CD14-positive monocyte (primary cell): ENCODE results near the gene VSTM2B. TPM values are rescaled to one million over a fixed set of nuclear protein-coding genes. Genes with fewer than 3 reads are reported as not detected.

ENCODE experiments used
- DNase-seq, 3 donors: peaks; one replicate each; pipeline ENCODE4 v3.0.0-alpha.2; 2011 to 2022
- H2AFZ ChIP-seq: 2 replicates; pipeline ENCODE4 v1.6.0; 2012; ENCODE audit warnings: mild to moderate bottlenecking, low read depth, low read length, inconsistent platforms; ENCODE audit not compliant: insufficient read depth, poor library complexity, severe bottlenecking
- H3K27ac ChIP-seq, 2 donors: 1 replicate in 1 of 2; 2 replicates in 1 of 2; pipeline ENCODE4 v1.5.1; 2012 to 2013; ENCODE audit warnings: low read length in 2 of 2, control low read depth in 1 of 2, inconsistent platforms in 1 of 2, low read depth in 1 of 2, mild to moderate bottlenecking in 1 of 2
- H3K27me3 ChIP-seq, 2 donors: one replicate each; pipeline versions ENCODE4 v1.6.0 to v1.6.1; 2011 to 2013; ENCODE audit warnings: low read length in 2 of 2; ENCODE audit not compliant: control insufficient read depth in 2 of 2, insufficient read depth in 2 of 2
- H3K36me3 ChIP-seq, 2 donors: replicated peaks in 1 of 2; 1 replicate in 1 of 2; 2 replicates in 1 of 2; pipeline versions ENCODE4 v1.5.1 to v1.6.1; 2012 to 2013; ENCODE audit warnings: low read length in 2 of 2, control low read depth in 1 of 2, inconsistent platforms in 1 of 2, mild to moderate bottlenecking in 1 of 2; ENCODE audit not compliant: insufficient read depth in 2 of 2, control insufficient read depth in 1 of 2
- H3K4me1 ChIP-seq, 2 donors: 1 replicate in 1 of 2; 2 replicates in 1 of 2; pipeline versions ENCODE4 v1.5.1 to v1.6.1; 2012 to 2013; ENCODE audit warnings: low read length in 2 of 2, control low read depth in 1 of 2, inconsistent platforms in 1 of 2, mild to moderate bottlenecking in 1 of 2, moderate library complexity in 1 of 2; ENCODE audit not compliant: insufficient read depth in 2 of 2, control insufficient read depth in 1 of 2
- H3K4me2 ChIP-seq: replicated peaks from 2 replicates; pipeline ENCODE3; 2012; ENCODE audit warnings: low read length, moderate library complexity, mild to moderate bottlenecking; ENCODE audit not compliant: poor library complexity, severe bottlenecking; ENCODE audit errors: extremely low read depth
- H3K4me3 ChIP-seq, 3 experiments: fragments of 200-600 bp in 1 of 3; sonication (generic) in 1 of 3; replicated peaks in 1 of 3; 1 replicate in 2 of 3; 2 replicates in 1 of 3; pipeline ENCODE4 v1.5.1; 2011 to 2013; ENCODE audit warnings: low read length in 3 of 3, mild to moderate bottlenecking in 3 of 3, control low read depth in 2 of 3, low read depth in 2 of 3, inconsistent platforms in 1 of 3, moderate library complexity in 1 of 3
- H3K79me2 ChIP-seq: 2 replicates; pipeline ENCODE4 v1.6.0; 2012; ENCODE audit warnings: mild to moderate bottlenecking, control low read depth, inconsistent platforms, low read length, moderate library complexity; ENCODE audit not compliant: insufficient read depth
- H3K9ac ChIP-seq: 2 replicates; pipeline ENCODE4 v1.6.0; 2017; ENCODE audit warnings: low read length, mild to moderate bottlenecking; ENCODE audit not compliant: insufficient read depth, poor library complexity, severe bottlenecking
- H3K9me3 ChIP-seq, 2 donors: replicated peaks in 1 of 2; 1 replicate in 1 of 2; 2 replicates in 1 of 2; pipeline versions ENCODE4 v1.5.1 to v1.6.1; 2012 to 2013; ENCODE audit warnings: low read length in 2 of 2, control low read depth in 1 of 2; ENCODE audit not compliant: control insufficient read depth in 1 of 2, insufficient read depth in 1 of 2
- H4K20me1 ChIP-seq: 2 replicates; pipeline ENCODE4 v1.6.0; 2012; ENCODE audit warnings: mild to moderate bottlenecking, low read length, control low read depth, moderate library complexity; ENCODE audit not compliant: insufficient read depth
- H3K27ac Mint-ChIP-seq, 7 donors: one replicate each; pipeline ENCODE4 v1.8.0; 2020; ENCODE audit warnings: mild to moderate bottlenecking in 7 of 7, mixed read lengths in 7 of 7, moderate library complexity in 6 of 7, inconsistent platforms in 2 of 7
- H3K27me3 Mint-ChIP-seq, 3 donors: one replicate each; pipeline ENCODE4 v1.8.0; 2021 to 2022; ENCODE audit warnings: low read depth in 3 of 3, mild to moderate bottlenecking in 3 of 3, mixed read lengths in 3 of 3, moderate library complexity in 3 of 3, inconsistent platforms in 1 of 3
- H3K36me3 Mint-ChIP-seq, 2 donors: one replicate each; pipeline ENCODE4 v1.8.0; 2020; ENCODE audit warnings: mixed read lengths in 2 of 2, inconsistent platforms in 1 of 2, mild to moderate bottlenecking in 1 of 2
- H3K4me1 Mint-ChIP-seq: one replicate; pipeline ENCODE4 v1.8.0; 2020; ENCODE audit warnings: mild to moderate bottlenecking, mixed read lengths
- H3K4me3 Mint-ChIP-seq, 2 donors: one replicate each; pipeline ENCODE4 v1.8.0; 2020; ENCODE audit warnings: mild to moderate bottlenecking in 2 of 2, mixed read lengths in 2 of 2, moderate library complexity in 1 of 2
- H3K9me3 Mint-ChIP-seq, 7 donors: one replicate each; pipeline ENCODE4 v1.8.0; 2020 to 2022; ENCODE audit warnings: mixed read lengths in 7 of 7, mild to moderate bottlenecking in 6 of 7, moderate library complexity in 6 of 7, inconsistent platforms in 2 of 7
- CTCF ChIP-seq: fragments of 200-600 bp; IDR thresholded peaks from one replicate; pipeline ENCODE4 v1.8.0; 2022; ENCODE audit warnings: antibody characterized with exemption, mild to moderate bottlenecking
- WGBS: methylation state at CpG from one replicate; pipeline ENCODE4 v1.1.5; 2013; ENCODE audit warnings: missing lambda C conversion rate; ENCODE audit not compliant: insufficient coverage; 5-methylcytosine and 5-hydroxymethylcytosine counted together
- intact Hi-C, 2 donors: fragments of 100-400 bp; cut with micrococcal nuclease; formaldehyde crosslinking; loops; one replicate each; pipeline versions ENCODE4 v1.15.0 to v1.15.1; 2023
- polyA plus RNA-seq, 3 donors: library from polyadenylated mRNA; depleted of rRNA in 1 of 3; unstranded in 2 of 3; stranded (reverse) in 1 of 3; fragments of 300-500 nt in 2 of 3; fragments of >200 nt in 1 of 3; fragmentation: Illumina TruSeq in 2 of 3; gene quantifications; 1 replicate in 2 of 3; 2 replicates in 1 of 3; pipeline ENCODE4 v1.2.3, GENCODE V29; 2012 to 2021

Gene VSTM2B
- polyA plus RNA-seq, 3 donors = not detected

DNA sequence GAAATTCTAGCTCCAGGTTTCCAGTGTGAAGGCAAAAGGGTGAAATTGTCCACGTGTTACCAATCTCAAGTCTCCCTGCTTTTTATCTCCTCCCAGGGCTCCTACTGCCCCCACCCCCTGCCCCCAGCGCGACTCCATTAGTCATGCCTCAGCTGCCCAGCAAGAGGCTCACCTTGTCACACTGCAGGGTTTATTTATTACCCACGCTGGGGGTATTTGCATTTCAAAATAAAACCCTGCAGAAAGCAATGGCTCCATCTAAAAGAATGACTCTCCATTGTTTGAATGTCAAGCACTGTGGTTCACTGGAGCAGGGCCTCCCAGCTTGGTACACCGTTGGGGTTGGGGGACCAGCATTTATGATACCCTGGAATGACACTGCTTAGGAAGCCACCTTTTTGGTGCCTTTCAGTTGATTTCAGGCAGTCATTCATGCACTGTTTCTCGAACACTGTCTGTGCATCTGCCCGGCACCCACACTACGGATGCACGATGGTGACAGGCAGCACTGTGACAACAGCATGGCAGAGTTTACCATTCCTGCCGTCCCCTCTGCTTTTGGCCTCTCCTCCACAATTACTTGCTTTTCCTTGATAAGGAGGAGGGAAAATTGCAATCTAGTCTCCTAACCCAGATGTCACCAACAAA, 70.4 kb downstream of the VSTM2B start:
- WGBS = 54% methylated on average over 8 of the region's 10 CpGs
- Mint-ChIP-seq H3K27me3 (peaks cover 24 to 42% (median 38%) of the 10 kb centered on the region in 3 donors), H3K27ac (no peak overlapping the region), H3K4me3 (no peak overlapping the region), H3K36me3 (no peaks in the 10 kb centered on the region), H3K4me1 (no peaks in the 10 kb centered on the region), H3K9me3 (no peaks in the 10 kb centered on the region)
- intact Hi-C loops = no loop called here
- Histone ChIP-seq H3K4me2 (no peak overlapping the region), H3K27me3 (peaks cover 4 to 5% of the 10 kb centered on the region in 2 donors), H4K20me1 (no peaks in the 10 kb centered on the region), H3K27ac (no peak overlapping the region), H3K36me3 (no peaks in the 10 kb centered on the region), H3K9me3 (no peaks in the 10 kb centered on the region), H2AFZ (no peak overlapping the region), H3K4me1 (no peaks in the 10 kb centered on the region), H3K4me3 (no peak overlapping the region), H3K9ac (no peak overlapping the region), H3K79me2 (no peaks in the 10 kb centered on the region)
- no peak for DNase-seq
- TF ChIP-seq CTCF = no peak

DNA sequence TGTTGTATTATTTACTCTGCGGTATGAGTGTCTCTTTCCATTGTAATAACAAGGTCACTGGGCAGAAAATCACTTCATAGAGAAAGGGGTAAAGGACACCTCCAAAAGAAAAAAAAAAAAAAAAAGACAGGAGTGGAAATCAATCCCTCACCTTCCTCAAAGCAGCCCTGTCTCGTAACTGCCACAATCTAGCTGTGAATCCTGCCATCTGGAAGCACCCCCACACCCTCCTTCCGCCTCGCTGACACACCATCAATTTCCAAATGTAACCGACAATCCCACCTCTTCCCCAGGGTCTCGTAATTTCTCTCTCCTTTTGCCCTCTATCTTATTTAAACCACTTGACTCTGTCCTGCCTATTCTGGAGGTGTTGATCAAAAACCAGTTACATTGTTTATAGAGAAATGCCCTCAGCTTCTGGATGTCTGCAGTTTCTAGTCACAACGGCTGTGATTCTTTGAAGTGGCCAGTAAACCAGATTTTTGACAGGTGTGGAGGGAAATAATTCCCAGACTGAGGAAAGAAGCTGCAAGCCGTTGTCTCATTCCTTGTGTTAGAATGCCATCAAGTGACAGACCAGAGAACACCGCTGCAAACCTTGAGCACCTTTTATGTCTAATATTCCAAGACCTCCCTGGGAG, 71.2 kb downstream of the VSTM2B start:
- H3K36me3 ChIP-seq = no peaks in the 10 kb centered on the region
- TF ChIP-seq CTCF = no peak
- Mint-ChIP-seq H3K36me3 (no peaks in the 10 kb centered on the region), H3K4me3 (peak overlapping the region in 1 of 2 donors; percentile 3), H3K27ac (no peak overlapping the region), H3K4me1 (no peaks in the 10 kb centered on the region), H3K9me3 (no peaks in the 10 kb centered on the region), H3K27me3 (peaks cover 24 to 40% (median 34%) of the 10 kb centered on the region in 3 donors)
- no peaks in the 10 kb centered on the region for H3K79me2 ChIP-seq
- H3K27me3 ChIP-seq = peaks cover 4 to 5% of the 10 kb centered on the region in 2 donors
- no peak overlapping the region for H2AFZ ChIP-seq
- H3K4me2 ChIP-seq = no peak overlapping the region
- H3K27ac ChIP-seq = no peak overlapping the region
- DNase-seq = no peak
- no peak overlapping the region for H3K9ac ChIP-seq
- no peaks in the 10 kb centered on the region for H3K9me3 ChIP-seq
- H3K4me1 ChIP-seq = no peaks in the 10 kb centered on the region
- 24% methylated on average over 5 of the region's 9 CpGs for WGBS
- no peaks in the 10 kb centered on the region for H4K20me1 ChIP-seq
- H3K4me3 ChIP-seq = no peak overlapping the region
- intact Hi-C loops = no loop called here
